HT-29 (cell line): ENCODE measurements around the gene UMPS. TPM values are rescaled to one million over a fixed set of nuclear protein-coding genes. Genes with fewer than 3 reads are reported as not detected.

Source experiments
- small RNA-seq: library from RNA; depleted of rRNA; stranded (forward); fragments of <200 nt; gene quantifications from one replicate; pipeline ENCODE3, GENCODE V24; 2014
- total RNA-seq: library from RNA; depleted of rRNA; stranded (reverse); fragments of >200 nt; shearing (Covaris generic); gene quantifications from 2 replicates; pipeline ENCODE4 v1.2.3, GENCODE V29; 2014; rRNA removed

The UMPS gene
- total RNA-seq, 1 experiment from 2014 or later, result 57.3 TPM

Small RNA genes lying within 50 kb of the gene (small RNA-seq; reads per million reads assigned to genes)
- not detected for gene MIR544B

Other genes starting within 250 kb of the UMPS start
- gene ITGB5, start 156.9 kb downstream of the UMPS start, total RNA-seq, result 408 and 414 TPM in 2 replicates
- gene MUC13, start 204.3 kb downstream of the UMPS start, total RNA-seq, result 39.9 and 44.9 TPM in 2 replicates